NCI-H345 treated with DMSO at 0.1 percent for 48 hours (cell line): Measurements from ENCODE around the gene ROR2.

Source experiments
- DNase-seq: peaks from one replicate; lab custom pipeline; 2025; ENCODE audit not compliant: unreplicated experiment; lab: John Stamatoyannopoulos, UW

The ROR2 gene

GRCh38 chr9:91882627-91883026, 67.4 kb downstream of the ROR2 start:
- no peak for DNase-seq

DNA sequence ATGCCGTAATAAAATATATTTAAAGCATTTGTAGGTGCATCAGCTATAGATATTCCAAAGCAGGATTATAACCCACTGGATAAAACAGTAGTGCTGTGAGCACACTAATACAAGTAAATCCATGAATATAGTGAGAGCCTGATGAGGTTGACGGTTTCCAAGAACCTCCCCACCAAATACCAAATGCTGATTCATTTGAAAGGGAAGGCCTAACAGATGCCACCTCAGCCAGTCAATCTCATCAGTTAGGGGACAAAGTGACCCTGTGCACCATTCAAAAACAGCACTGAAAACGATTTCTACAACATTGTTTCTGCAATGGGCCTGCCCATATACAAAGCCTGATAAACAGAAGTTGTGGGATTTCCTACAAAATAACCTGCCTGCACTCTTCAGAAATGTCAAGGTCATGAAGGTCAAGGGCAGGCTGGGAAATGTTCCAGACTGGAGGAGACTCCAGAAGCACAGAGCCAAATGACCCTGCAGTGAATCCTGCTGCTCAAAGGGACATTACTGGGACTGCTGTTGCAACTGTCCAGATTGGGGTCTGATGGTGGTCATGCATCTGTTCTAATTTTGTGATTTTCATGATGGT, 69.6 kb downstream of the ROR2 start:
- DNase-seq = no peak

- DNase-seq = no peak
These were observed 70.8 kb downstream of the ROR2 start for GRCh38 chr9:91879231-91879630.

- no peak for DNase-seq
These were observed 76.4 kb downstream of the ROR2 start for GRCh38 chr9:91873637-91874051.

DNA sequence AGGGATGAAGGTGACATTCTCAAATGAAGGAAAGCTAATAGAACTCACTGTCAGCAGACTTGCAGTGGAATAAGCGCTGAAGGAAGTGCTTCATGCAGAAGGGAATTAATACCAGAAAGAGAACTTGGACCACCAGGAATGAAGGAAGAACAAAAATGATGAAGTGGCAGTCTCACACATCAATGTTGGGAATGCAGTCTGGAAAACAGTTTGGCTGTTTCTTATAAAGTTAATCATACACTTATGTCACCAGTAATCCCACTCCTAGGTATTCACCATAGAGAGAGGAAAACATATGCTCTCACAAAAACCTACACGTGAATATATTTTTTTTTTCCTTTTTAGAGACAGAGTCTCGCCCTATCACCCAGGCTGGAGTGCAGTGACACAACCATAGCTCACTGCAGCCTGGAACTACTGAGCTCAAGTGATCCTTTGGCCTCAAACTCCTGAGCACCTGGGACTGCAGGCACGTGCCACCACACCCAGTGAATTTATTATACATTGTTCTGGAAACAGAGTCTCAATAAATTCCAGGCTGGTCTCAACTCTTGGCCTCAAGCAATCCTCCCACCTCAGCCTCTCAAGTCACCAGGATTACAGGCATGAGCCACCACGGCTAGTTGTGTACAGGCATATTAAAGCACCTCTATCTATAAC, 81.2 kb downstream of the ROR2 start:
- no peak for DNase-seq

DNA sequence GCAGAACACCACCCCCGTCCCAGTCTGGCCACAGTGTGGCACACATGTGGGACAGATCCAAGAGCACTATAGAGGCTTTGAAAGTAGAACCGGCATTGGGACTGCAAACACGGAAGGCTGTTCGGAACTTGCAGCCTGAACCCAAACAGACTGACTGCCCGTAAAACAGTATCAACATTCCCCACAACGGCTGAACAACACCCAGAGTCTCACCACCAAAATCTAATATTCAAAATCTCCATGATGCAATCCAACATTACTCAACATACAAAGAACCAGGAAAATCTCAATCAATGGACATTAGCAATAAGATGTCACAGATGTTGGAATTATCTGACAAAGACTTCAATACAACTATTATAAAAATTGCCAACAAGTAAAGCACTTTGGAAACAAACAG, 82.3 kb downstream of the ROR2 start:
- no peak for DNase-seq

DNA sequence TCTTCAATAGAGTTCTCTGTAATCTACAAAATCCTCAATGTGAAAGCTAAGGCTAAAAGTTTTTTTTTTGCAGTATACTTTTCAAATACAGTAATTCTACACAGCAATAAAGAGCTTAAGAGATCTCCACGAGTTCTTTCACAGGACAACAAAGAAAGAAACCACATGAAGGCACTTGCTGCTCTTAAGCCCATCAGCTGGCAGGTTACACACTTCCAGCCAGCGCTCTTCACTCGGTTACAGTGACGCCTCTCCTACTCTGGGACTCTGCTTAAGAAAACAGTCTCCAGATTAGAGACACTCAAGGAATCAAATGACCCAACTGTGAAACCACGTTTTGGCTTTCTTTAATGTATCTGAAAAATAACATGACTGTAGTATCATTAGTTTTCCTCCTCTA, 85.0 kb downstream of the ROR2 start:
- no peak for DNase-seq

DNA sequence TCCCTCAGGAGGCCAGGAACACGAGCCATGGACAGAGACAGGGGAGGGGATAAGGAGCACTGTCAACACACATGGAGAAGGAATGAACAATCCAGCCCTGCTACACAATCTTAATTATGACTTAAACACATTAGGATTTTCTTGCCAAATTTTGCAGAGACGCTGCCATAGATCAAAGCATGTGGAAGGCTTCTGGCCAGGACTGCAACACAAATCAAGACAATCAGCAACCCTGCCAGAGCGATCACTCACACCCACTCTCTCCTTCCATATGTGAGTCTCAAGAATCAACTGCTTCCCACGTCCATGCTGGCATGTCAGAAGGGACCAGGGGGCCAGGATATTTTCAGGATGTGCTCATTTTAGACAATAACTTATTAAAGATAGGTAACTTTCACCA, 85.6 kb downstream of the ROR2 start:
- DNase-seq = no peak

DNA sequence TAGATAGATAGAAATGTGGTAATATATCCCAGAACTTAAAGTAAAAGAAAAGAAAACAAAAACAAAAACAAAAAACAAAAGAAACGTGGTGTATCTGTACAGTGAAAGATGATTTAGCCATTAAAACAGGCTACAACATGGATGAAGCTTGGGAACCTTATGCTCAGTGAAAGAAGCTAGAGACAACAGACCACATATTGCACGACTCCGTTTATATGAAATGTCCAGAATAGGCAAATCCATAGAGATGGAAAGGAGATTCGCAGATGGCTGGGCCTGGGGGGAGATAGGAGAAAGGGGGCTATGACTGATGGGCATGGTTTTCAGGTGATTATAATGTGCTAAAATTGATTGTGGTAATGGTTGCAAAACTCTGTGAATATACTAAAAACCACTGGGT, 86.6 kb downstream of the ROR2 start:
- no peak for DNase-seq

DNA sequence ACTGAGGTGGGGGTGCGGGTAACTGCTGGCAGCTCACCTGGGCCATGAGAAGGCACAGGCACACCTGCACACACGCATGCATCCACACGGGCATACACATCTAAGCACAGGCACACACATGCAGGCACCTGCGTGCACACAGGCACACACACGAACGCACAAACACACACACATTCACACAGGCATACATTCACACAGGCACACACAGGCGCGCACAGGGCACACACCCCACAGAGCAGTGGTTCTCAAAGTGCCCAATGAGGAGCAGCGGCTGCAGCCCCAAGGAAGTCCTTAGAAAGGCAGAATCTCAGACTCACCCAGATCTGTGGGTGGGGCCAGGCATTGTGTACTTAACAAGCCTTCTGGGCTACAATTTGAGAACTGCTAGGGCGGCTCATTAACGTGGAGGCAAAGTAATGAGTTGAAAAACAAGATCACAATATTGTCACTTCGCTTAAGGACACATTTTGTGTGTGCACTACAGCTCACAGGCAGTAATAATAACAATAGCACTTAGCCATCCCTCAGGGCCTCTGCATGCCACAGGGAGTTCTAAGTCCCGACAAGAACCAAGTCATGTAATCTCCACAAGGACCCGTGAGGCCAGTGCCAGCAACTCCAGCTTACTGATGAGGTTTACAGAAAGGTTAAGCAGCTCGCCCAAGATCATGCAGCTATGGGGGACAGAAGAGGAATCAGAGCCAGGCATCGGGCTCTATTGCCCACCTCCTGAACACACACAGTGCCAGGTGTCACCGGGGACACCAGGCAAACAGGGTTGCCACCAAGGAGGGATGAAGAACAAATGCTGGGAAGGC, 91.6 kb downstream of the ROR2 start:
- no peak for DNase-seq

GRCh38 chr9:91857291-91858212, 92.5 kb downstream of the ROR2 start:
- no peak for DNase-seq

DNA sequence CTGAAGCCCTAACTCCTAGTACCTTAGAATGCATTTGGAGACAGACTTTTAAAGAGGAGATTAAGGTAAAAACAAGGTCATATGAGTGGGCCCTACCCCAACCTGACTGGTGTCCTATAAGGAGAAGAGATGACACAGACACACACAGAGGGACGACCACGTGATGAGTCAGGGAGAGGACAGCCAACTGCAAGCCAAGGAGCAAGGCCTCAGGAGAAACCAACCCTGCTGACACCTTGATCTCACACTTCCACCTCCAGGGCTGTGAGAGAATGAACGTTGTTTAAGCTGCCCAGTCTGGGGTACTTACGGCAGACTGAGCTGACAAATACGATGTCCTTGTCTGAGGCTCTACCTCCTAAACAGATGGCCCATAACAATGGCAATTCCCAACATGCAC, 93.6 kb downstream of the ROR2 start:
- DNase-seq = no peak

DNA sequence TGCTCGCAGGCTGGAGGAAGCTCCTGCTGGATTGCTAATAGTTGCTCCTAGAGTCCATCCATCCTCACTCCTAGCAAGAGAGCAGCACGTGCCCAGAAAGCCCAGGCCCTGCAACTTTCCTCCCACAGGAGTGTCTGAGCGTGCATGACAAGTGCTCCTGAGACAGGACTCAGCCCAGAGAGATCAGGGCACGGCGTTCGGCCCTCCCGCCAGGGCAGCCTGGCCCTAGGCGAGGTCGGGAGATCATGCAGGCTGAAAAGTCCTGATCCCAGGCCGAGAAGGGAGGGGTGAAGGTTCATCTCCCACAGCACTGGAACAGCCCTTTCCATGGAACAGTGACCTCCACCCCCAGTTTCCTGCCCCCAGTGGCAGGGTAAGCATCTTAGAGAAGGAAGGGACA, 94.8 kb downstream of the ROR2 start:
- no peak for DNase-seq

GRCh38 chr9:91852801-91853347, 97.2 kb downstream of the ROR2 start:
- no peak for DNase-seq

DNA sequence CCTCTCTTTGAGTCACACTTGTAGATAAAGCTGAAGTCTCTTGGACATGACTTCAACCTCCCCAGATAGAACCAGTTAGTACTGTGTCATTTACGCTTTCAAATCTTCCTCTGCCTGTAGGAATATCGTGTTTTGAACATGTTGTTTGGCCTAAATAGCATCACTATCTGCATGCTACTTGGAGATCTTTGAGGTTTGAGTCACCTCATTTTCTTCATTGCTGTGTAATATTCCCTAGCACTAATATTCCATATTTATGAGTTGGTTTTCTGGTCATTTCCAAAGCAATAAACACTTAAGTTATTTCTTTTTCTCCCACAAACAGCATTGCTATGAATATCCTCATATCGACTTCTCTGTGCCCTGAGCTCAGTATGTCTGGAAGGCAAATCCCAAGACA, 100.3 kb downstream of the ROR2 start:
- DNase-seq = no peak

DNA sequence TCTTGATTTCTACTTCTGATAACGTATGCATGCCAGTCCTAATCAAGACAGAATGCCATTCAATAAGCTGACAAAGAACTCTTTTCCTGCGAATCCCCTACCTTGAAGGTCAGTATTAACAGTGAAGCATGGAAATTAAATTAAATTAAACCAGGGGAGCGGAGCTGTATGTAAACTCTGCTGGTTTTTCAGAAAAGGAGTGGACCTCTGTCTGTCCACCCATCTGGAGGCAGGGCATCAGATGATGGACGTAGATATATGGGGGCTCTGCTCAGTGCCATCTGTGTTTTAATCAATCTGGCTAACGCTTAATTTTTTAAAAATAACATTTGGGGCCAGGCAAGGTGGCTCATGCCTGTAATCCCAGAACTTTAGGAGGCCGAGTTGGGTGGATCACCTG, 101.9 kb downstream of the ROR2 start:
- DNase-seq = no peak

GRCh38 chr9:91847581-91848091, 102.4 kb downstream of the ROR2 start:
- no peak for DNase-seq

- no peak for DNase-seq
These were observed 104.1 kb downstream of the ROR2 start for GRCh38 chr9:91845879-91846278.

GRCh38 chr9:91844701-91845291, 105.2 kb downstream of the ROR2 start:
- no peak for DNase-seq

DNA sequence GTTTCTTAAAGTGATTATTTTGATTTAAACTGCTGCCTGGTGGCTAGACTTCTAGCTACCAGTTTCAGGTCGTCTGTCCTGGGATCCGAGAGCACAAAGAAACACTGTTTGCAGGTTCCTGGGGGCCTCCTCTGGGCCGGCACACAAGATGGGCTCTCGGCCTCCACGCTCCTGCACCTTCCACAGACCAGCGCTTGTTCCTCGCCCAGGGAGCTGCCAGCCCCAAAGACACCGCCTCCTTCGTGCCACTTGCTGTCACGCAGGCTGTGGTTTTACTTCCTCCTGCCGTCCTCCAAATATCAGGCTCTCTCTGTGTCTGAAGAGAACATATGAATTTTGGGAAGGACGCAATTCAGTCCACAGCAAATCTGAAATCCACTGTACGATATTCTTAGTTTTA, 105.8 kb downstream of the ROR2 start:
- DNase-seq = no peak
